A549 treated with AZD9567 at 1 μM for 4 hours (cell line): ENCODE measurements around the gene MNX1. TPM values are rescaled to one million over a fixed set of nuclear protein-coding genes. Genes with fewer than 3 reads are reported as not detected.

Source experiments
- total RNA-seq: library from RNA; stranded (reverse); fragments of 200-300 nt; extraction: Qiagen RNA extraction; gene quantifications from 5 replicates; pipeline ENCODE4 v1.2.3, GENCODE V29; 2022; ENCODE audit not compliant: insufficient read depth

Gene MNX1
- 2.8 to 6.9 TPM (median 5.6 TPM) in 5 replicates for total RNA-seq

DNA sequence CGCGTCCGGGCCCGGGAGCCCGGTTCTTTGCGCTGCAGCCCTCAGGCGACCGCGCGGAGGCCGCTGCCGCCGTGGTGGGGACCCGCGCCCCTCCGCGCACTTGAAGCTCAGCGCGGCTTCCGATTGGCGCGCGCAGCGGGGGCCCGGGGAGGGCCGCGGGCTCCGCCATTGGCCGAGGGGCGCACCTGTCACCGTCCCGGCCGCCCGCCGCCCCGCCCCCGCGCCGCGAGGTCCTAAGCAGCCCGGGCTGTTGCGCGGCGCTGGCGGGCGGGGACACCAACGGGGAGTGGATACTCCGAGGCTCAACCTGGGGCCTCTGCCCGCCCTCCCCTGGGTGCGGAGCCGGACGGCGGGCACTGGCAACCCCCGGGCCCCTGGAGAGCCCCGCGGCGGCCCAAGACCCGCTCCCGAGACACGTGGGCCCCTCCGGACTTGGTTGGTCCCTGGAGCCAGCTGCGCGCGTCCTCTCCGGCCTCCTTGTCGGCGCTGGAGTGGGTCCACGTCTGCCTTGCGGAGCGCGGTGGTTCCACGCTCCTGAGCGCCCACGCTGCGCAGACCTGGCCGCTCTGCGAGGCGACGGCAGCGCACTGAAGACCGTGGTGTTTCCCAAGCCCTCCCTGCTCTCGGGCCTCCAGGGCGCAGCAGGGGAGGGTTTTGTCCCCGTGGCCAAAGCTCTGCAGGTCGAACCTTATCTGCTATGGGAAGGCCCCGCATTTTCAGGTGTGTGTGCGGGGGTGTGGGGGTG is at the start of gene MNX1:
Gene MNX1 (minus strand): TSS at position 76 of the 745 bp plus-strand sequence. CDS start 313 bp downstream, outside the sequence.

Other genes with a start within 250 kb of the MNX1 start
- 28.5 to 35.6 TPM (median 33.5 TPM) in 5 replicates for gene LMBR1, start 117.5 kb downstream of the MNX1 start, total RNA-seq
- gene NOM1, start 61.0 kb downstream of the MNX1 start, total RNA-seq, result 17.5 to 22.3 TPM (median 21.7 TPM) in 5 replicates
- gene UBE3C, start 128.3 kb upstream of the MNX1 start, total RNA-seq, result 59.1 to 70.4 TPM (median 69.3 TPM) in 5 replicates